DOHH2 (cell line): Measurements from ENCODE around the gene PRRT1B.
"Not testable (repeated sequence)": the region's sequence is repeated elsewhere in the genome, so short reads cannot be mapped to it uniquely, and the experiment has no call there.

ENCODE experiments used
- EZH2phosphoT487 ChIP-seq: fragments of 200-600 bp; sonication (generic); IDR thresholded peaks from 2 replicates; pipeline ENCODE4 v1.6.1; 2017; ENCODE audit warnings: borderline replicate concordance, mild to moderate bottlenecking, antibody characterized with exemption, low read length, moderate library complexity, mixed read lengths
- TF ChIP-seq, protein P1 (sequence below): fragments of 200-600 bp; sonication (generic); IDR thresholded peaks from one replicate; pipeline ENCODE4 v1.5.1; 2014; ENCODE audit warnings: antibody characterized with exemption, mild to moderate bottlenecking, low read depth, low read length; ENCODE audit not compliant: poor library complexity, severe bottlenecking

DNA sequence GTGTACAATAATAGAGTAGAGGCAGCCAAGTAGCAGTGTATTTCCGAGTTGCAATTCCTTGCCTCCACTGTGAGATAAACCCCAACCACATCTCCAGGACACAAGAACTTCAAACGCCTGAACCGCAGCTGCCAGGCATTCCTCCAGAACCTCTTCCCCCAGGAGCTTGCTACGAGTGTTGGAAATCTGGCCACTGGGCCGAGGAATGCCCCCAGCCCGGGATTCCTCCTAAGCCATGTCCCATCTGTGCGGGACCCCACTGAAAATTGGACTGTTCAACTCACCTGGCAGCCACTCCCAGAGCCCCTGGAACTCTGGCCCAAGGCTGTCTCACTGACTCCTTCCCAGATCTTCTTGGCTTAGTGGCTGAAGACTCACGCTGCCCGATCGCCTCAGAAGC lies 3.9 kb downstream of the PRRT1B start:
- TF ChIP-seq, protein P1, sequence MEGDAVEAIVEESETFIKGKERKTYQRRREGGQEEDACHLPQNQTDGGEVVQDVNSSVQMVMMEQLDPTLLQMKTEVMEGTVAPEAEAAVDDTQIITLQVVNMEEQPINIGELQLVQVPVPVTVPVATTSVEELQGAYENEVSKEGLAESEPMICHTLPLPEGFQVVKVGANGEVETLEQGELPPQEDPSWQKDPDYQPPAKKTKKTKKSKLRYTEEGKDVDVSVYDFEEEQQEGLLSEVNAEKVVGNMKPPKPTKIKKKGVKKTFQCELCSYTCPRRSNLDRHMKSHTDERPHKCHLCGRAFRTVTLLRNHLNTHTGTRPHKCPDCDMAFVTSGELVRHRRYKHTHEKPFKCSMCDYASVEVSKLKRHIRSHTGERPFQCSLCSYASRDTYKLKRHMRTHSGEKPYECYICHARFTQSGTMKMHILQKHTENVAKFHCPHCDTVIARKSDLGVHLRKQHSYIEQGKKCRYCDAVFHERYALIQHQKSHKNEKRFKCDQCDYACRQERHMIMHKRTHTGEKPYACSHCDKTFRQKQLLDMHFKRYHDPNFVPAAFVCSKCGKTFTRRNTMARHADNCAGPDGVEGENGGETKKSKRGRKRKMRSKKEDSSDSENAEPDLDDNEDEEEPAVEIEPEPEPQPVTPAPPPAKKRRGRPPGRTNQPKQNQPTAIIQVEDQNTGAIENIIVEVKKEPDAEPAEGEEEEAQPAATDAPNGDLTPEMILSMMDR: not testable (repeated sequence)
- not testable (repeated sequence) for TF ChIP-seq EZH2phosphoT487
